ENCODE measurements around the gene COMP.

- TF ChIP-seq CTCF (IDR thresholded peaks at IDR 0.05): no peak
- TF ChIP-seq POLR2A (IDR thresholded peaks at IDR 0.05): no peak
Measured at GRCh38 chr19:18760440-18761383, 30.4 kb downstream of the COMP start.
